SK-N-SH (cell line): ENCODE measurements around the gene LDB3. TPM values are rescaled to one million over a fixed set of nuclear protein-coding genes. Genes with fewer than 3 reads are reported as not detected.
"Not testable (repeated sequence)": the region's sequence is repeated elsewhere in the genome, so short reads cannot be mapped to it uniquely, and the experiment has no call there.

ENCODE experiments used
- CTCF ChIA-PET: fragments of 300-600, 350-600 bp; formaldehyde crosslinking; extraction: SDS; loops from one replicate; lab custom pipeline; 2021; lab: Yijun Ruan, JAX
- POLR2A ChIA-PET: fragments of 350-600 bp; sonication (Branson Sonifier 250); formaldehyde crosslinking; extraction: SDS; loops from one replicate; lab custom pipeline; 2020; ENCODE audit warnings: antibody characterized with exemption, inconsistent platforms; lab: Yijun Ruan, JAX
- DNase-seq: peaks from one replicate; pipeline ENCODE4 v3.0.0; 2012
- H2AFZ ChIP-seq: fragments of 200-600 bp; sonication (generic); 2 replicates; pipeline ENCODE4 v1.8.1; 2016; ENCODE audit warnings: antibody characterized with exemption, mild to moderate bottlenecking, low read depth
- H3F3A ChIP-seq: fragments of 200-600 bp; sonication (generic); replicated peaks from 2 replicates; pipeline ENCODE3; 2016; ENCODE audit warnings: antibody characterized with exemption, mild to moderate bottlenecking; ENCODE audit not compliant: insufficient read depth
- H3K27ac ChIP-seq, 2 experiments: fragments of 200-500 bp in 1 of 2; fragments of 200-600 bp in 1 of 2; sonication (Bioruptor generic) in 1 of 2; sonication (generic), shearing (Covaris generic) in 1 of 2; 2 replicates each; pipeline versions ENCODE4 v1.5.1 to v1.6.1; 2014 to 2016; ENCODE audit warnings: low read depth in 2 of 2, inconsistent platforms in 1 of 2, low read length in 1 of 2, mild to moderate bottlenecking in 1 of 2, mixed read lengths in 1 of 2
- H3K27me3 ChIP-seq: fragments of 200-600 bp; sonication (generic), shearing (Covaris generic); 2 replicates; pipeline ENCODE4 v1.6.1; 2016; ENCODE audit warnings: mixed run types; ENCODE audit not compliant: insufficient read depth
- H3K36me3 ChIP-seq, 2 experiments: fragments of 200-500 bp in 1 of 2; fragments of 200-600 bp in 1 of 2; sonication (Bioruptor generic) in 1 of 2; sonication (generic) in 1 of 2; replicated peaks in 1 of 2; 2 replicates each; pipeline versions ENCODE3 to v1.5.1; 2014 to 2016; ENCODE audit warnings: low read length in 1 of 2, mild to moderate bottlenecking in 1 of 2; ENCODE audit not compliant: insufficient read depth in 2 of 2, control insufficient read depth in 1 of 2
- H3K4me1 ChIP-seq, 2 experiments: fragments of 200-500 bp in 1 of 2; fragments of 200-600 bp in 1 of 2; sonication (Bioruptor generic) in 1 of 2; sonication (generic), shearing (Covaris generic) in 1 of 2; 2 replicates each; pipeline versions ENCODE4 v1.5.1 to v1.6.1; 2014 to 2016; ENCODE audit warnings: low read depth in 1 of 2, low read length in 1 of 2, mixed run types in 1 of 2; ENCODE audit not compliant: insufficient read depth in 2 of 2, control insufficient read depth in 1 of 2
- H3K4me2 ChIP-seq: fragments of 200-600 bp; sonication (generic), shearing (Covaris generic); 2 replicates; pipeline ENCODE4 v1.6.1; 2017; ENCODE audit warnings: mixed run types
- H3K4me3 ChIP-seq, 2 experiments: fragments of 200-500 bp in 1 of 2; fragments of 200-600 bp in 1 of 2; sonication (Bioruptor generic) in 1 of 2; sonication (generic), shearing (Covaris generic) in 1 of 2; 2 replicates each; pipeline versions ENCODE4 v1.5.1 to v1.8.1; 2014 to 2016; ENCODE audit warnings: low read depth in 2 of 2, inconsistent platforms in 1 of 2, low read length in 1 of 2, mild to moderate bottlenecking in 1 of 2, mixed read lengths in 1 of 2, moderate library complexity in 1 of 2
- H3K79me2 ChIP-seq: fragments of 200-600 bp; sonication (generic); 2 replicates; pipeline ENCODE4 v1.8.1; 2017; ENCODE audit warnings: mild to moderate bottlenecking; ENCODE audit not compliant: insufficient read depth
- H3K9ac ChIP-seq: fragments of 200-600 bp; sonication (generic); 2 replicates; pipeline ENCODE4 v1.6.1; 2017; ENCODE audit warnings: mixed run types
- H3K9me2 ChIP-seq: fragments of 200-600 bp; sonication (generic); 2 replicates; pipeline ENCODE4 v1.6.1; 2017; ENCODE audit warnings: mixed run types
- H3K9me3 ChIP-seq: fragments of 200-600 bp; sonication (generic); 2 replicates; pipeline ENCODE4 v1.6.1; 2017; ENCODE audit warnings: mixed run types, mild to moderate bottlenecking, moderate library complexity
- H4K20me1 ChIP-seq: fragments of 200-600 bp; sonication (generic); 2 replicates; pipeline ENCODE4 v1.6.1; 2017; ENCODE audit warnings: mild to moderate bottlenecking, mixed run types; ENCODE audit not compliant: insufficient read depth
- CHD2 ChIP-seq: fragments of 150-350 bp; IDR thresholded peaks from 2 replicates; pipeline ENCODE4 v1.6.1; 2018; ENCODE audit warnings: low read length; ENCODE audit not compliant: partially characterized antibody
- EZH2phosphoT487 ChIP-seq: fragments of 200-600 bp; sonication (generic); IDR thresholded peaks from 2 replicates; pipeline ENCODE4 v1.6.1; 2017; ENCODE audit warnings: low read depth, mixed run types, mild to moderate bottlenecking, antibody characterized with exemption, moderate library complexity, borderline replicate concordance
- FOXJ3 ChIP-seq: sonication (generic); formaldehyde crosslinking; IDR thresholded peaks from 2 replicates; pipeline ENCODE4 v1.5.1; 2020; ENCODE audit warnings: mild to moderate bottlenecking, missing genetic modification reagents
- GATA2 ChIP-seq: sonication (generic); formaldehyde crosslinking; IDR thresholded peaks from 2 replicates; pipeline ENCODE4 v1.5.0; 2020; ENCODE audit warnings: mild to moderate bottlenecking, missing genetic modification reagents
- RAD21 ChIP-seq: IDR thresholded peaks from 2 replicates; pipeline ENCODE4 v1.6.1; 2012; ENCODE audit warnings: mild to moderate bottlenecking, low read length
- RCOR1 ChIP-seq: fragments of 150-350 bp; IDR thresholded peaks from 2 replicates; pipeline ENCODE4 v1.6.1; 2017; ENCODE audit warnings: antibody characterized with exemption, low read length
- REST ChIP-seq: IDR thresholded peaks from 2 replicates; pipeline ENCODE4 v1.6.1; 2012; ENCODE audit warnings: mild to moderate bottlenecking, low read depth, low read length, moderate library complexity
- RXRA ChIP-seq: IDR thresholded peaks from 2 replicates; pipeline ENCODE4 v1.4.0; 2012; ENCODE audit warnings: low read depth, mild to moderate bottlenecking, borderline replicate concordance
- TCF12 ChIP-seq: IDR thresholded peaks from 2 replicates; pipeline ENCODE4 v1.4.0; 2012
- TEAD4 ChIP-seq: IDR thresholded peaks from 2 replicates; pipeline ENCODE4 v1.4.0; 2012; ENCODE audit warnings: mild to moderate bottlenecking, borderline replicate concordance; ENCODE audit not compliant: insufficient read depth
- USF2 ChIP-seq: fragments of 150-350 bp; IDR thresholded peaks from 2 replicates; pipeline ENCODE4 v1.6.1; 2017; ENCODE audit warnings: antibody characterized with exemption, low read length, low read depth, borderline replicate concordance
- WGBS: methylation state at CpG from one replicate; pipeline ENCODE4 v1.1.6; 2017; ENCODE audit warnings: low lambda C conversion rate; 5-methylcytosine and 5-hydroxymethylcytosine counted together
- polyA plus RNA-seq, 3 experiments: library from polyadenylated mRNA; depleted of rRNA; stranded (reverse); fragments of >200 nt; gene quantifications; 2 replicates each; pipeline ENCODE4 v1.2.3, GENCODE V29; 2012

Gene LDB3
- polyA plus RNA-seq, 1 of the 3 experiments (the other 2 are of a cell fraction): 0.48 TPM

GRCh38 chr10:86733260-86733671 is 65.0 kb downstream of the LDB3 start:
- H3F3A ChIP-seq: no peaks in the 10 kb centered on the region
- peaks cover 0 to 8% of the 10 kb centered on the region in 2 experiments; a peak in 1 of 4 replicates for H3K4me1 ChIP-seq
- 98% methylated on average over 8 of the region's 8 CpGs for WGBS
- no peak overlapping the region for H3K4me3 ChIP-seq
- ChIA-PET CTCF (interaction anchor here (0.8 to 1.0 kb wide), 2 partner anchors 8 to 36 kb away, joined by 3 read pairs; no protein-coding TSS in a partner anchor), POLR2A (interaction anchor here (0.7 kb wide), 1 partner anchor 22 kb away, joined by 3 read pairs; no protein-coding TSS in a partner anchor)
- no peaks in the 10 kb centered on the region for H3K9me2 ChIP-seq
- H3K9me3 ChIP-seq: no peaks in the 10 kb centered on the region
- no peak overlapping the region for H3K4me2 ChIP-seq
- no peaks in the 10 kb centered on the region for H3K27me3 ChIP-seq
- no peak overlapping the region for H3K9ac ChIP-seq
- TF ChIP-seq CHD2 (no peak), TCF12 (no peak), EZH2phosphoT487 (no peak), TEAD4 (no peak), FOXJ3 (no peak), RCOR1 (no peak), GATA2 (CRISPR knock-in tag) (no peak), REST (no peak), RAD21 (no peak), USF2 (no peak)
- TF ChIP-seq, all 33 proteins: peak for 0
- no peaks in the 10 kb centered on the region for H4K20me1 ChIP-seq
- H3K27ac ChIP-seq: no peak overlapping the region
- H3K36me3 ChIP-seq: no peaks in the 10 kb centered on the region
- no peak for DNase-seq
- H3K79me2 ChIP-seq: no peaks in the 10 kb centered on the region; the same call in 1 of the 2 replicates
- no peak overlapping the region for H2AFZ ChIP-seq

GRCh38 chr10:86734207-86734988 is 66.1 kb downstream of the LDB3 start:
- DNase-seq: no peak
- H3K36me3 ChIP-seq: no peaks in the 10 kb centered on the region
- H3K9ac ChIP-seq: no peak overlapping the region
- TF ChIP-seq RXRA: no peak
- TF ChIP-seq, all 33 proteins: peak for 0
- no peaks in the 10 kb centered on the region for H3K27me3 ChIP-seq
- peaks cover 0 to 8% of the 10 kb centered on the region in 2 experiments; a peak in 1 of 4 replicates for H3K4me1 ChIP-seq
- no peaks in the 10 kb centered on the region for H4K20me1 ChIP-seq
- ChIA-PET CTCF (interaction anchor here (0.8 kb wide), 1 partner anchor 165 kb away, joined by 3 read pairs; no protein-coding TSS in a partner anchor), POLR2A (no interaction called here)
- no peak overlapping the region for H3K27ac ChIP-seq
- no peak overlapping the region for H2AFZ ChIP-seq
- no peaks in the 10 kb centered on the region for H3F3A ChIP-seq
- WGBS: 78% methylated on average over 4 of the region's 4 CpGs
- H3K79me2 ChIP-seq: no peaks in the 10 kb centered on the region; the same call in 1 of the 2 replicates
- H3K4me2 ChIP-seq: no peak overlapping the region
- no peaks in the 10 kb centered on the region for H3K9me2 ChIP-seq
- H3K4me3 ChIP-seq: no peak overlapping the region
- no peaks in the 10 kb centered on the region for H3K9me3 ChIP-seq

- DNase-seq, H3K27me3 ChIP-seq, H3K9me2 ChIP-seq, H3K27ac ChIP-seq, H3K4me3 ChIP-seq, H3K4me1 ChIP-seq, H3K4me2 ChIP-seq, H3K9ac ChIP-seq, H3K9me3 ChIP-seq, H4K20me1 ChIP-seq, H3K79me2 ChIP-seq, POLR2A ChIA-PET, H3F3A ChIP-seq, H2AFZ ChIP-seq, H3K36me3 ChIP-seq: not testable (repeated sequence)
- CTCF ChIA-PET: interaction anchor here (0.7 to 1.6 kb wide), 4 partner anchors 9 to 164 kb away, joined by 3 to 4 read pairs (median 4); no protein-coding TSS in a partner anchor
- WGBS: 91% methylated on average over 4 of the region's 4 CpGs
Observed at GRCh38 chr10:86735278-86735677, 67.0 kb downstream of the LDB3 start.
